ENCODE measurements around the gene ADGRV1. TPM values are rescaled to one million over a fixed set of nuclear protein-coding genes. Genes with fewer than 3 reads are reported as not detected.
"Not testable (repeated sequence)": the region's sequence is repeated elsewhere in the genome, so short reads cannot be mapped to it uniquely, and the experiment has no call there.

ADGRV1 gene
- total RNA-seq, 1 donor from 2014 or later = 7.1 TPM

GRCh38 chr5:90747175-90747574 lies 188.6 kb downstream of the ADGRV1 start:
- DNase-seq = no peak

GRCh38 chr5:90747693-90748092 lies 189.1 kb downstream of the ADGRV1 start:
- no peak for DNase-seq

- DNase-seq = no peak
Observed at GRCh38 chr5:90759119-90759518, 200.5 kb downstream of the ADGRV1 start.

- no peak for DNase-seq
Observed at GRCh38 chr5:90767710-90768109, 209.1 kb downstream of the ADGRV1 start.

- DNase-seq = not testable (repeated sequence)
Observed at GRCh38 chr5:90770006-90770541, 211.5 kb downstream of the ADGRV1 start.

- no peak for DNase-seq
Observed at GRCh38 chr5:90777959-90778358, 219.4 kb downstream of the ADGRV1 start.

GRCh38 chr5:90783460-90784333 lies 225.1 kb downstream of the ADGRV1 start:
- DNase-seq = peak; percentile 85

- DNase-seq = no peak
Observed at GRCh38 chr5:90786756-90787155, 228.2 kb downstream of the ADGRV1 start.

- DNase-seq = no peak
Observed at GRCh38 chr5:90792725-90793124, 234.1 kb downstream of the ADGRV1 start.

- no peak for DNase-seq
Observed at GRCh38 chr5:90793183-90793582, 234.6 kb downstream of the ADGRV1 start.

- not testable (repeated sequence) for DNase-seq
Observed at GRCh38 chr5:90796919-90797318, 238.3 kb downstream of the ADGRV1 start.

- DNase-seq = not testable (repeated sequence)
Observed at GRCh38 chr5:90800082-90800481, 241.5 kb downstream of the ADGRV1 start.

GRCh38 chr5:90800515-90800914 lies 241.9 kb downstream of the ADGRV1 start:
- DNase-seq = not testable (repeated sequence)

- DNase-seq = peak; percentile 24
Observed at GRCh38 chr5:90802474-90803317, 244.1 kb downstream of the ADGRV1 start.

GRCh38 chr5:90803381-90803780 lies 244.8 kb downstream of the ADGRV1 start:
- DNase-seq = no peak

GRCh38 chr5:90803876-90804275 lies 245.3 kb downstream of the ADGRV1 start:
- DNase-seq = no peak

- DNase-seq = no peak
Observed at GRCh38 chr5:90807496-90807895, 248.9 kb downstream of the ADGRV1 start.

GRCh38 chr5:90809311-90810056 lies 250.9 kb downstream of the ADGRV1 start:
- peak; percentile 22 for DNase-seq

- no peak for DNase-seq
Observed at GRCh38 chr5:90810211-90810610, 251.6 kb downstream of the ADGRV1 start.

- no peak for DNase-seq
Observed at GRCh38 chr5:90813392-90813791, 254.8 kb downstream of the ADGRV1 start.

- not testable (repeated sequence) for DNase-seq
Observed at GRCh38 chr5:90822062-90822461, 263.5 kb downstream of the ADGRV1 start.

GRCh38 chr5:90824436-90824835 lies 265.8 kb downstream of the ADGRV1 start:
- DNase-seq = no peak

Measured in tongue (tissue), 2 donors.